Upper lobe of left lung (tissue), 6 donors: ENCODE results near the gene VPS41. TPM values are rescaled to one million over a fixed set of nuclear protein-coding genes. Genes with fewer than 3 reads are reported as not detected.

ENCODE experiments used
- ATAC-seq, 2 donors: fragments of 200-7000 bp; cut with Tn5 transposase; one replicate each; pipeline ENCODE4 v1.9.1; 2022; ENCODE audit warnings: mild to moderate bottlenecking in 2 of 2, moderate library complexity in 2 of 2; ENCODE audit not compliant: low FRiP score in 2 of 2
- DNase-seq, 2 donors: peaks; one replicate each; pipeline ENCODE4 v3.0.0-alpha.2; 2019 to 2020
- H3K27ac ChIP-seq, 4 donors: fragments of 200-600 bp; sonication (generic); one replicate each; pipeline ENCODE4 v1.5.1; 2016 to 2019
- H3K27me3 ChIP-seq, 4 donors: fragments of 200-600 bp; sonication (generic); one replicate each; pipeline ENCODE4 v1.5.1; 2017 to 2019
- H3K36me3 ChIP-seq, 4 donors: fragments of 200-600 bp; sonication (generic); one replicate each; pipeline ENCODE4 v1.5.1; 2016 to 2019
- H3K4me1 ChIP-seq, 4 donors: fragments of 200-600 bp; sonication (generic); one replicate each; pipeline ENCODE4 v1.5.1; 2018 to 2019
- H3K4me3 ChIP-seq, 4 donors: fragments of 200-600 bp; sonication (generic); one replicate each; pipeline ENCODE4 v1.5.1; 2017 to 2019; ENCODE audit warnings: mild to moderate bottlenecking in 2 of 4, moderate library complexity in 1 of 4
- H3K9me3 ChIP-seq, 4 donors: fragments of 200-600 bp; sonication (generic); one replicate each; pipeline ENCODE4 v1.5.1; 2018 to 2019
- CTCF ChIP-seq, 6 experiments: fragments of 450-650 bp in 4 of 6; fragments of 200-600 bp in 2 of 6; sonication (generic) in 2 of 6; IDR thresholded peaks; one replicate each; pipeline ENCODE4 v1.5.1; 2016 to 2019; ENCODE audit warnings: antibody characterized with exemption in 6 of 6
- EP300 ChIP-seq, 4 donors: sonication (generic); formaldehyde crosslinking; IDR thresholded peaks; one replicate each; pipeline ENCODE4 v1.5.1; 2017; ENCODE audit warnings: antibody characterized with exemption in 4 of 4, control low read depth in 2 of 4
- POLR2A ChIP-seq, 4 donors: fragments of 450-650 bp; IDR thresholded peaks; one replicate each; pipeline ENCODE4 v1.5.1; 2016 to 2017; ENCODE audit warnings: antibody characterized with exemption in 4 of 4, mild to moderate bottlenecking in 2 of 4
- POLR2AphosphoS5 ChIP-seq, 2 donors: sonication (generic); formaldehyde crosslinking; IDR thresholded peaks; one replicate each; pipeline ENCODE4 v1.5.1; 2017; ENCODE audit warnings: antibody characterized with exemption in 2 of 2
- WGBS, 2 donors: methylation state at CpG; one replicate each; pipeline ENCODE4 v1.1.5; 2017 to 2018; 5-methylcytosine and 5-hydroxymethylcytosine counted together
- total RNA-seq, 6 donors: library from RNA; depleted of rRNA in 4 of 6; stranded (reverse); fragments of >200 nt in 4 of 6; gene quantifications; one replicate each; pipeline versions ENCODE4 v1.1.0 to v1.2.1, GENCODE V29; 2016 to 2021
- donor health status: DM: no; HTN: no; CAD: no; lungs with moderate emphysema.
- donor health status: DM: no; HTN: yes; CAD: no; lungs with severe emphysema.

The VPS41 gene
- total RNA-seq, 6 donors from 2014 or later: 32.1 to 96.4 (median 48.4) TPM

GRCh38 chr7:38929460-38930171 is 20.6 kb upstream of the VPS41 start:
- DNase-seq: peak in 1 of 2 donors; percentile 61
- Histone ChIP-seq H3K9me3 (no peaks in the 10 kb centered on the region), H3K27me3 (no peaks in the 10 kb centered on the region), H3K36me3 (no peaks in the 10 kb centered on the region), H3K4me3 (no peak overlapping the region), H3K27ac (peak overlapping the region; percentile 34 to 61 (median 43)), H3K4me1 (peaks cover 0 to 9% (median 5%) of the 10 kb centered on the region in 4 donors)
- ATAC-seq: peak; percentile 62 to 80
- WGBS, 2 donors: 56 to 61% methylated on average over 7 of the region's 7 CpGs
- no peak for TF ChIP-seq CTCF (IDR thresholded peaks at IDR 0.05)

GRCh38 chr7:38928506-38928905 is 19.5 kb upstream of the VPS41 start:
- Histone ChIP-seq H3K4me3 (no peak overlapping the region), H3K9me3 (no peaks in the 10 kb centered on the region), H3K4me1 (peaks cover 0 to 9% (median 5%) of the 10 kb centered on the region in 4 donors), H3K36me3 (no peaks in the 10 kb centered on the region), H3K27me3 (no peaks in the 10 kb centered on the region), H3K27ac (no peak overlapping the region)
- DNase-seq (peak in 1 of 2 donors; percentile 26), ATAC-seq (no peak)
- 81 to 82% methylated on average over 3 of the region's 3 CpGs for WGBS, 2 donors
- TF ChIP-seq POLR2A (IDR thresholded peaks at IDR 0.05) (no peak), EP300 (IDR thresholded peaks at IDR 0.05) (no peak), POLR2AphosphoS5 (IDR thresholded peaks at IDR 0.05) (no peak), CTCF (IDR thresholded peaks at IDR 0.05) (no peak)

- no peak overlapping the region for H3K27ac ChIP-seq
- no peaks in the 10 kb centered on the region for H3K36me3 ChIP-seq
- H3K4me3 ChIP-seq: no peak overlapping the region
- DNase-seq (no peak), ATAC-seq (no peak)
- peaks cover 0 to 9% (median 4%) of the 10 kb centered on the region in 4 donors for H3K4me1 ChIP-seq
- TF ChIP-seq CTCF (IDR thresholded peaks at IDR 0.05) (no peak), POLR2A (IDR thresholded peaks at IDR 0.05) (no peak), POLR2AphosphoS5 (IDR thresholded peaks at IDR 0.05) (no peak), EP300 (IDR thresholded peaks at IDR 0.05) (no peak)
- WGBS, 2 donors: 49 to 57% methylated on average over 5 of the region's 5 CpGs
- no peaks in the 10 kb centered on the region for H3K27me3 ChIP-seq
- H3K9me3 ChIP-seq: no peaks in the 10 kb centered on the region
Observed at GRCh38 chr7:38927751-38928150, 18.8 kb upstream of the VPS41 start.

GRCh38 chr7:38920731-38921130 is 11.7 kb upstream of the VPS41 start:
- DNase-seq (no peak), ATAC-seq (no peak)
- 77% methylated on average over 3 of the region's 3 CpGs for WGBS, 2 donors
- H3K4me3 ChIP-seq: no peak overlapping the region
- no peak overlapping the region for H3K27ac ChIP-seq
- H3K4me1 ChIP-seq: no peaks in the 10 kb centered on the region
- no peaks in the 10 kb centered on the region for H3K27me3 ChIP-seq
- no peak for TF ChIP-seq POLR2A (IDR thresholded peaks at IDR 0.05)
- no peak for TF ChIP-seq POLR2AphosphoS5 (IDR thresholded peaks at IDR 0.05)
- no peak for TF ChIP-seq CTCF (IDR thresholded peaks at IDR 0.05)
- TF ChIP-seq EP300 (IDR thresholded peaks at IDR 0.05): no peak
- no peaks in the 10 kb centered on the region for H3K9me3 ChIP-seq
- no peaks in the 10 kb centered on the region for H3K36me3 ChIP-seq

GRCh38 chr7:38916396-38916795 is 7.4 kb upstream of the VPS41 start:
- Histone ChIP-seq H3K9me3 (no peaks in the 10 kb centered on the region), H3K27me3 (no peaks in the 10 kb centered on the region), H3K36me3 (no peaks in the 10 kb centered on the region), H3K27ac (no peak overlapping the region), H3K4me1 (no peaks in the 10 kb centered on the region), H3K4me3 (no peak overlapping the region)
- TF ChIP-seq POLR2A (IDR thresholded peaks at IDR 0.05) (no peak), EP300 (IDR thresholded peaks at IDR 0.05) (no peak), CTCF (IDR thresholded peaks at IDR 0.05) (no peak), POLR2AphosphoS5 (IDR thresholded peaks at IDR 0.05) (no peak)
- DNase-seq: no peak
- no peak for ATAC-seq
- WGBS, 2 donors: 74 to 81% methylated on average over 1 of the region's 1 CpG
